Measurements from ENCODE around the gene PDE4D. TPM values are rescaled to one million over a fixed set of nuclear protein-coding genes. Genes with fewer than 3 reads are reported as not detected.

PDE4D gene
- polyA plus RNA-seq, 1 donor (not counting 4 experiments of a cell fraction or from before 2014, with no cell fraction given), result 3.6 TPM

DNA sequence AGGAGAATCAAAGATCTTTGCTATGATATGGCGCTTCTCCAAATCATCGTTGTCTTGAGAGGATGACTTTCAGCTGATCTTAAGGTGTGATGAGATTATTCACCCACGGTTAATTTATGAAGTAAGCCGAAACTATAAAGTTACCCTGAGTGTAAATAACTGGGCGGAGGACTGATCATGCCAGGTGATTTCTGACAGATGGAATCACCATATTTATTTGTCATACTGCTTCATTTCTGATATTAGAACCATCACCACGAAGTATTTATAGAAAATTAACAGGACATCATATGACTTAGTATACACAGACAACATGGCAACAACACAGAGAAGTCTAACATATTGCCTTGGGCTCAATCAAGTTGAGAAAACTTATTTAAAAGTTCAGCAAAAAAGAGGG, 708.8 kb downstream of the PDE4D start:
- no peak overlapping the region for H2AFZ ChIP-seq (ENCODE audit: control insufficient read depth, low read length)
- H3K4me2 ChIP-seq (ENCODE audit: control insufficient read depth, extremely low read depth, insufficient read depth, low read depth, low read length), result no peak overlapping the region
- no peak for TF ChIP-seq EZH2 (IDR thresholded peaks at IDR 0.05; ENCODE audit: low read length)
- TF ChIP-seq, protein P1, sequence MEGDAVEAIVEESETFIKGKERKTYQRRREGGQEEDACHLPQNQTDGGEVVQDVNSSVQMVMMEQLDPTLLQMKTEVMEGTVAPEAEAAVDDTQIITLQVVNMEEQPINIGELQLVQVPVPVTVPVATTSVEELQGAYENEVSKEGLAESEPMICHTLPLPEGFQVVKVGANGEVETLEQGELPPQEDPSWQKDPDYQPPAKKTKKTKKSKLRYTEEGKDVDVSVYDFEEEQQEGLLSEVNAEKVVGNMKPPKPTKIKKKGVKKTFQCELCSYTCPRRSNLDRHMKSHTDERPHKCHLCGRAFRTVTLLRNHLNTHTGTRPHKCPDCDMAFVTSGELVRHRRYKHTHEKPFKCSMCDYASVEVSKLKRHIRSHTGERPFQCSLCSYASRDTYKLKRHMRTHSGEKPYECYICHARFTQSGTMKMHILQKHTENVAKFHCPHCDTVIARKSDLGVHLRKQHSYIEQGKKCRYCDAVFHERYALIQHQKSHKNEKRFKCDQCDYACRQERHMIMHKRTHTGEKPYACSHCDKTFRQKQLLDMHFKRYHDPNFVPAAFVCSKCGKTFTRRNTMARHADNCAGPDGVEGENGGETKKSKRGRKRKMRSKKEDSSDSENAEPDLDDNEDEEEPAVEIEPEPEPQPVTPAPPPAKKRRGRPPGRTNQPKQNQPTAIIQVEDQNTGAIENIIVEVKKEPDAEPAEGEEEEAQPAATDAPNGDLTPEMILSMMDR (optimal IDR thresholded peaks at IDR 0.05 in 1 of 3, IDR thresholded peaks at IDR 0.05 in 1 of 3, conservative IDR thresholded peaks at IDR 0.05 in 1 of 3; ENCODE audit: extremely low read depth in 1 of 3, insufficient read depth in 2 of 3, low read length in 3 of 3), result no peak
- H3K9me1 ChIP-seq (ENCODE audit: control insufficient read depth, extremely low read depth, insufficient read depth, low read length), result no peaks in the 10 kb centered on the region
- DNase-seq (ENCODE audit: low read depth, low spot score) (no peak), FAIRE-seq (no peak)
- H3K4me3 ChIP-seq (ENCODE audit: control insufficient read depth in 2 of 3, extremely low read depth in 1 of 3, insufficient read depth in 2 of 3, low read depth in 1 of 3, low read length in 3 of 3), result no peak overlapping the region
- no peaks in the 10 kb centered on the region for H3K27me3 ChIP-seq (ENCODE audit: control insufficient read depth, extremely low read depth, insufficient read depth, low read length)
- H4K20me1 ChIP-seq (ENCODE audit: control insufficient read depth, extremely low read depth, insufficient read depth, low read length), result no peaks in the 10 kb centered on the region
- H3K27ac ChIP-seq (ENCODE audit: control insufficient read depth, insufficient read depth, low read length), result no peak overlapping the region
- H3K9me3 ChIP-seq (ENCODE audit: control insufficient read depth, low read depth, low read length), result no peaks in the 10 kb centered on the region
- no peaks in the 10 kb centered on the region for H3K79me2 ChIP-seq (ENCODE audit: control insufficient read depth, insufficient read depth, low read length)
- no peak overlapping the region for H3K9ac ChIP-seq (ENCODE audit: control insufficient read depth, extremely low read depth, insufficient read depth, low read length)
- dilution Hi-C loops (cut with MboI; ENCODE audit: extremely low pct_ligation_motif_present, low sequenced_read_pairs), result loop anchor here (25.0 kb wide), 1 partner anchor 178 kb away; no protein-coding TSS in a partner anchor
- H3K36me3 ChIP-seq (ENCODE audit: control insufficient read depth in 2 of 2, extremely low read depth in 1 of 2, insufficient read depth in 2 of 2, low read length in 2 of 2), result no peaks in the 10 kb centered on the region
- no peaks in the 10 kb centered on the region for H3K4me1 ChIP-seq (ENCODE audit: control insufficient read depth, extremely low read depth, insufficient read depth, low read length)

DNA sequence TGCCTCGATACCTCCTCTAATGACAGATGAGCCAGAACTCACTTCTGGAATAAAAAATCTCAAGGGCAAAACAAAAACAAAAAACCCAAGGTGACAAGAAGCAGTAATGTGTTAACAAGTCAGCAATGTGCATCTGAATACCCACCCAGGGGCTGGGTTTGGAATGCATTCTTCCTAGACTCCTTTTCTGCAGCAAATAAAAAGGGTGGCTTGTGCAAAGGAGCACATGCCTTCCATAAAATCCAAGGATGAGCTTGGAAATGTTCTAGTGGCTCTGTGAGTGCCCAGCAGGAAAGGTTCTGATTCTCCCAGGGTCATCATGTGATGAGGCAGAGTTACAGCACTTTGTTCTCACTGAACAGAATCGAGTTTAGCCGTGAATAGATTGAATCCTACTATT, 710.8 kb downstream of the PDE4D start:
- DNase-seq (ENCODE audit: low read depth, low spot score) (no peak), FAIRE-seq (no peak)
- no peaks in the 10 kb centered on the region for H3K9me1 ChIP-seq (ENCODE audit: control insufficient read depth, extremely low read depth, insufficient read depth, low read length)
- H2AFZ ChIP-seq (ENCODE audit: control insufficient read depth, low read length), result no peak overlapping the region
- no peak overlapping the region for H3K27ac ChIP-seq (ENCODE audit: control insufficient read depth, insufficient read depth, low read length)
- H3K79me2 ChIP-seq (ENCODE audit: control insufficient read depth, insufficient read depth, low read length), result no peaks in the 10 kb centered on the region
- no peak overlapping the region for H3K9ac ChIP-seq (ENCODE audit: control insufficient read depth, extremely low read depth, insufficient read depth, low read length)
- no peaks in the 10 kb centered on the region for H3K36me3 ChIP-seq (ENCODE audit: control insufficient read depth in 2 of 2, extremely low read depth in 1 of 2, insufficient read depth in 2 of 2, low read length in 2 of 2)
- TF ChIP-seq EZH2 (IDR thresholded peaks at IDR 0.05; ENCODE audit: low read length), result no peak
- TF ChIP-seq, protein P1 (optimal IDR thresholded peaks at IDR 0.05 in 1 of 3, IDR thresholded peaks at IDR 0.05 in 1 of 3, conservative IDR thresholded peaks at IDR 0.05 in 1 of 3; ENCODE audit: extremely low read depth in 1 of 3, insufficient read depth in 2 of 3, low read length in 3 of 3), result no peak
- no peak overlapping the region for H3K4me3 ChIP-seq (ENCODE audit: control insufficient read depth in 2 of 3, extremely low read depth in 1 of 3, insufficient read depth in 2 of 3, low read depth in 1 of 3, low read length in 3 of 3)
- dilution Hi-C loops (cut with MboI; ENCODE audit: extremely low pct_ligation_motif_present, low sequenced_read_pairs), result loop anchor here (25.0 kb wide), 1 partner anchor 180 kb away; no protein-coding TSS in a partner anchor
- no peaks in the 10 kb centered on the region for H3K9me3 ChIP-seq (ENCODE audit: control insufficient read depth, low read depth, low read length)
- no peaks in the 10 kb centered on the region for H4K20me1 ChIP-seq (ENCODE audit: control insufficient read depth, extremely low read depth, insufficient read depth, low read length)
- H3K4me1 ChIP-seq (ENCODE audit: control insufficient read depth, extremely low read depth, insufficient read depth, low read length), result no peaks in the 10 kb centered on the region
- no peak overlapping the region for H3K4me2 ChIP-seq (ENCODE audit: control insufficient read depth, extremely low read depth, insufficient read depth, low read depth, low read length)
- H3K27me3 ChIP-seq (ENCODE audit: control insufficient read depth, extremely low read depth, insufficient read depth, low read length), result no peaks in the 10 kb centered on the region
